Lower leg skin (tissue), 4 donors: ENCODE data around the gene DDR1. TPM values are rescaled to one million over a fixed set of nuclear protein-coding genes. Genes with fewer than 3 reads are reported as not detected.
A peak's percentile ranks its signal among the peaks of the same experiment; 100 is the strongest.

Experiments
- DNase-seq, 2 donors: peaks; one replicate each; pipeline ENCODE4 v3.0.0-alpha.2; 2019; ENCODE audit warnings: low spot score in 2 of 2
- H3K4me3 ChIP-seq: fragments of 200-600 bp; sonication (generic); 2 replicates; pipeline ENCODE4 v1.5.1; 2017; ENCODE audit warnings: mild to moderate bottlenecking, low read depth; ENCODE audit not compliant: poor library complexity, severe bottlenecking
- CTCF ChIP-seq, 3 donors: fragments of 450-650 bp; IDR thresholded peaks; one replicate each; pipeline ENCODE4 v1.5.1; 2016; ENCODE audit warnings: antibody characterized with exemption in 3 of 3, mild to moderate bottlenecking in 3 of 3, moderate library complexity in 2 of 3
- POLR2A ChIP-seq, 2 donors: fragments of 450-650 bp; IDR thresholded peaks; one replicate each; pipeline ENCODE4 v1.6.1; 2016 to 2017; ENCODE audit warnings: antibody characterized with exemption in 2 of 2, mild to moderate bottlenecking in 1 of 2, moderate library complexity in 1 of 2
- WGBS, 2 donors: methylation state at CpG; one replicate each; pipeline ENCODE4 v1.1.5; 2018; 5-methylcytosine and 5-hydroxymethylcytosine counted together
- intact Hi-C: fragments of 100-400 bp; cut with DNase I; formaldehyde crosslinking; loops from one replicate; pipeline ENCODE4 v1.15.0; 2023; ENCODE audit warnings: low total_unique reads
- total RNA-seq, 4 donors: library from RNA; depleted of rRNA; stranded (reverse); fragments of >200 nt; gene quantifications; one replicate each; pipeline ENCODE4 v1.1.0, GENCODE V29; 2016

Gene DDR1
- total RNA-seq, 4 donors from 2014 or later = 140 to 221 (median 194) TPM

- no peak overlapping the region for H3K4me3 ChIP-seq
- intact Hi-C loops = no loop called here
- no peak for TF ChIP-seq CTCF (IDR thresholded peaks at IDR 0.05)
- WGBS, 2 donors = 65 to 69% methylated on average over 8 of the region's 8 CpGs
- DNase-seq = no peak
These were observed 28.6 kb downstream of the DDR1 start for GRCh38 chr6:30912746-30913520.

GRCh38 chr6:30913721-30914075 lies 29.4 kb downstream of the DDR1 start:
- no peak for TF ChIP-seq POLR2A (IDR thresholded peaks at IDR 0.05)
- TF ChIP-seq CTCF (IDR thresholded peaks at IDR 0.05) = no peak
- no peak for DNase-seq
- H3K4me3 ChIP-seq = no peak overlapping the region
- intact Hi-C loops = no loop called here
- WGBS, 2 donors = 8 to 15% methylated on average over 11 to 13 of the region's 31 CpGs

- H3K4me3 ChIP-seq = peak within 1 kb of the TSS; percentile 18
- TF ChIP-seq POLR2A (IDR thresholded peaks at IDR 0.05) = peak in 1 of 2 donors; percentile 57
- peak in 1 of 3 donors; percentile 13 for TF ChIP-seq CTCF (IDR thresholded peaks at IDR 0.05)
- intact Hi-C loops = no loop called here
- 1 to 2% methylated on average over 13 to 18 of the region's 52 CpGs for WGBS, 2 donors
- peak; percentile 93 to 98 for DNase-seq
These were observed 29.9 kb downstream of the DDR1 start, which contains the start of gene VARS2 for GRCh38 chr6:30914076-30914853. Gene VARS2, plus strand, starts transcription at chr6:30914238. Its CDS starts 599 bp downstream, at chr6:30914837.

GRCh38 chr6:30914854-30915590 lies 30.7 kb downstream of the DDR1 start:
- intact Hi-C loops = no loop called here
- DNase-seq = no peak
- H3K4me3 ChIP-seq = peak overlapping the region; percentile 18
- TF ChIP-seq CTCF (IDR thresholded peaks at IDR 0.05) (no peak), POLR2A (IDR thresholded peaks at IDR 0.05) (no peak)
- 24 to 29% methylated on average over 17 of the region's 17 CpGs for WGBS, 2 donors

GRCh38 chr6:30915591-30915946 lies 31.2 kb downstream of the DDR1 start:
- no peak for TF ChIP-seq CTCF (IDR thresholded peaks at IDR 0.05)
- no peak for TF ChIP-seq POLR2A (IDR thresholded peaks at IDR 0.05)
- intact Hi-C loops = no loop called here
- DNase-seq = no peak
- no peak overlapping the region for H3K4me3 ChIP-seq
- WGBS, 2 donors = 21 to 25% methylated on average over 5 of the region's 5 CpGs
